Adrenal gland (tissue), 12 donors: ENCODE measurements around the gene PARD3B. TPM values are rescaled to one million over a fixed set of nuclear protein-coding genes. Genes with fewer than 3 reads are reported as not detected.

Experiments
- DNase-seq, 7 donors: peaks; one replicate each; pipeline ENCODE4 v3.0.0-alpha.2; 2019 to 2020
- H3K27ac ChIP-seq, 5 donors: fragments of 200-600 bp; sonication (generic) in 4 of 5; 1 replicate in 3 of 5; 2 replicates in 2 of 5; pipeline versions ENCODE4 v1.5.1 to v1.8.0; 2016 to 2020; ENCODE audit warnings: mild to moderate bottlenecking in 1 of 5
- H3K27me3 ChIP-seq: fragments of 200-600 bp; 2 replicates; pipeline ENCODE4 v1.8.0; 2021
- H3K36me3 ChIP-seq, 2 donors: fragments of 200-600 bp; replicated peaks in 1 of 2; 1 replicate in 1 of 2; 2 replicates in 1 of 2; pipeline versions ENCODE4 v1.5.1 to v1.8.0; 2018 to 2022
- H3K4me1 ChIP-seq, 2 donors: fragments of 200-600 bp; replicated peaks in 1 of 2; 1 replicate in 1 of 2; 2 replicates in 1 of 2; pipeline versions ENCODE4 v1.5.1 to v1.8.0; 2018 to 2021
- H3K4me3 ChIP-seq, 4 donors: fragments of 200-600 bp; sonication (generic) in 3 of 4; one replicate each; pipeline ENCODE4 v1.5.1; 2016 to 2018
- H3K9me3 ChIP-seq, 3 donors: fragments of 200-600 bp; sonication (generic) in 1 of 3; replicated peaks in 1 of 3; 1 replicate in 2 of 3; 2 replicates in 1 of 3; pipeline versions ENCODE4 v1.5.1 to v1.8.0; 2016 to 2021
- CTCF ChIP-seq, 6 experiments: fragments of 450-650 bp in 4 of 6; fragments of 200-600 bp in 2 of 6; sonication (generic) in 1 of 6; IDR thresholded peaks; 1 replicate in 5 of 6; 2 replicates in 1 of 6; pipeline versions ENCODE4 v1.5.1 to v1.8.0; 2016 to 2021; ENCODE audit warnings: antibody characterized with exemption in 6 of 6, mild to moderate bottlenecking in 2 of 6, moderate library complexity in 1 of 6
- POLR2A ChIP-seq, 2 donors: fragments of 450-650 bp; IDR thresholded peaks; one replicate each; pipeline ENCODE4 v1.6.1; 2017; ENCODE audit warnings: antibody characterized with exemption in 2 of 2, mild to moderate bottlenecking in 2 of 2, moderate library complexity in 1 of 2
- WGBS, 4 donors: extraction: QIAGEN DNeasy Blood & Tissue Kit in 2 of 4; methylation state at CpG; one replicate each; pipeline versions ENCODE4 v1.1.5 to v1.1.7; 2013 to 2017; 5-methylcytosine and 5-hydroxymethylcytosine counted together
- intact Hi-C, 2 donors: fragments of 100-400 bp; cut with DNase I; formaldehyde crosslinking; loops; one replicate each; pipeline versions ENCODE4 v1.14.1 to v1.15.0; 2022 to 2023
- polyA plus RNA-seq, 3 donors: library from polyadenylated mRNA; stranded (reverse); fragments of 200-250 nt in 2 of 3; fragments of 350-450 nt in 1 of 3; fragmentation: Illumina TruSeq in 1 of 3; extraction: RNeasy Lipid Tissue Mini Kit (QIAGEN cat#74804) in 1 of 3; gene quantifications; one replicate each; pipeline ENCODE4 v1.2.3, GENCODE V29; 2013 to 2014
- total RNA-seq, 9 donors: library from RNA; depleted of rRNA in 4 of 9; stranded (reverse); fragments of >200 nt in 4 of 9; fragments of 120-200 nt in 1 of 9; fragmentation: NEBNext Ultra II Directional in 1 of 9; extraction: Animal tissue kit (Norgen Biotek cat#: 25700) in 1 of 9; gene quantifications; one replicate each; pipeline versions ENCODE4 v1.1.0 to v1.2.4, GENCODE V29; 2013 to 2023
- donor health status: healthy with polysubstance abuse.
- donor health status: Bipolar disorder and iron deficiency.
- donor health status: DM: yes; HTN: yes; CAD: no.
- donor health status: DM: no; HTN: no; CAD: no.
- donor health status: DM: no; HTN: no; CAD: no.
- donor health status: DM: yes; HTN: yes; CAD: no.

The PARD3B gene
- total and polyA plus RNA-seq, 12 donors, result 1.9 to 20.4 (median 9.5) TPM

GRCh38 chr2:204824751-204825453, 279.6 kb downstream of the PARD3B start:
- H3K36me3 ChIP-seq, result no peaks in the 10 kb centered on the region
- intact Hi-C loops, result no loop called here

GRCh38 chr2:204825681-204826080, 280.4 kb downstream of the PARD3B start:
- Histone ChIP-seq H3K27ac (no peak overlapping the region), H3K36me3 (no peaks in the 10 kb centered on the region), H3K9me3 (no peaks in the 10 kb centered on the region), H3K4me3 (no peak overlapping the region), H3K27me3 (no peaks in the 10 kb centered on the region), H3K4me1 (no peaks in the 10 kb centered on the region)
- DNase-seq, result no peak
- intact Hi-C loops, result no loop called here
- WGBS, 4 donors, result 86 to 94% (median 88%) methylated on average over 5 of the region's 5 CpGs
- TF ChIP-seq POLR2A (IDR thresholded peaks at IDR 0.05), result no peak
- TF ChIP-seq CTCF (IDR thresholded peaks at IDR 0.05), result no peak

More at GRCh38 chr2:204824751-204825453, 279.6 kb downstream of the PARD3B start:
- DNase-seq, result no peak
- no peaks in the 10 kb centered on the region for H3K27me3 ChIP-seq
- TF ChIP-seq POLR2A (IDR thresholded peaks at IDR 0.05) (no peak), CTCF (IDR thresholded peaks at IDR 0.05) (no peak)
- no peaks in the 10 kb centered on the region for H3K4me1 ChIP-seq
- H3K27ac ChIP-seq, result no peak overlapping the region
- no peaks in the 10 kb centered on the region for H3K9me3 ChIP-seq
- H3K4me3 ChIP-seq, result no peak overlapping the region
- WGBS, 4 donors, result 86 to 90% (median 88%) methylated on average over 5 of the region's 5 CpGs

- Histone ChIP-seq H3K27me3 (no peaks in the 10 kb centered on the region), H3K27ac (no peak overlapping the region), H3K4me3 (no peak overlapping the region), H3K9me3 (no peaks in the 10 kb centered on the region), H3K36me3 (no peaks in the 10 kb centered on the region), H3K4me1 (no peaks in the 10 kb centered on the region)
- DNase-seq, result no peak
- TF ChIP-seq CTCF (IDR thresholded peaks at IDR 0.05) (no peak), POLR2A (IDR thresholded peaks at IDR 0.05) (no peak)
- 87 to 94% (median 92%) methylated on average over 9 of the region's 9 CpGs for WGBS, 4 donors
- intact Hi-C loops, result no loop called here
These were observed 282.7 kb downstream of the PARD3B start for GRCh38 chr2:204827701-204828590.

GRCh38 chr2:204834716-204835384, 289.6 kb downstream of the PARD3B start:
- no peak for TF ChIP-seq CTCF (IDR thresholded peaks at IDR 0.05)
- Histone ChIP-seq H3K27me3 (no peaks in the 10 kb centered on the region), H3K27ac (no peak overlapping the region), H3K4me3 (no peak overlapping the region), H3K4me1 (no peaks in the 10 kb centered on the region), H3K9me3 (no peaks in the 10 kb centered on the region), H3K36me3 (no peaks in the 10 kb centered on the region)
- WGBS, 4 donors, result 93 to 98% (median 96%) methylated on average over 3 of the region's 3 CpGs
- intact Hi-C loops, result no loop called here
- DNase-seq, result no peak
